Iris pigment epithelial cell (primary cell): Measurements from ENCODE around the gene HMX2.
"Not testable (repeated sequence)": the region's sequence is repeated elsewhere in the genome, so short reads cannot be mapped to it uniquely, and the experiment has no call there.

ENCODE experiments used
- DNase-seq: peaks from one replicate; pipeline ENCODE4 v3.0.0-alpha.2; 2011; ENCODE audit warnings: low read depth

HMX2 gene

GRCh38 chr10:123151737-123152135, 3.8 kb downstream of the HMX2 start:
- DNase-seq, result no peak

GRCh38 chr10:123153486-123154091, 5.7 kb downstream of the HMX2 start:
- DNase-seq, result no peak

DNA sequence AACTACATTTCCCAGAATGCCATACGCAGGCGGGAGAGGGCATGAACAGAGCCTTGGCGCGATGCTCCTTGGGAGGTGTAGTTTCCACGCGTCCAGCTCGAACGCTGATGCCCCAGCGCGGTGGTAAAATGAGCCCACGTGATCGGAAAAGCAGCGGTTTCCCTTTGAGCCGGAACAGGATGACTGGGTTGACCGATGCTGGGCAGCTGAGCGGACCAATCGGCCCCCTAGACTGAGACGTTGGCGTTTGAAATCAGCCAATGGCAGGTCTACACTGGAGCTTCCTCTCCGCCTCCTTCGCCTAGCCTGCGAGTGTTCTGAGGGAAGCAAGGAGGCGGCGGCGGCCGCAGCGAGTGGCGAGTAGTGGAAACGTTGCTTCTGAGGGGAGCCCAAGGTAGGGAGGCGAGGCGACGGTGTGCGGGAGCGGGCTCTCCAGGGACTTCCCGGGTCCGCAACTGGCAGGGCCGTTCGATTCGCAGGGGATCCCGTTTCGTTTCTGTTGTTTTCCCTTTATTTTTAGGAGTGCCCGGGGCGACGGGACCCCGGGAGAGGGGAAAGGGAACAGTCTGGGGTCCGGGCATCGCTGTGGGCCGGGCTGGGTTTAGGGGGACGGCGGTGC, 6.3 kb downstream of the HMX2 start, which contains the start of gene BUB3:
BUB3 (plus strand) TSS at position 311 of the 619 bp plus-strand sequence. CDS start 516 bp downstream, outside the sequence.
- DNase-seq, result peak; percentile 100

- DNase-seq, result peak; percentile 54
Observed at GRCh38 chr10:123154711-123155505, 7.0 kb downstream of the HMX2 start.

DNA sequence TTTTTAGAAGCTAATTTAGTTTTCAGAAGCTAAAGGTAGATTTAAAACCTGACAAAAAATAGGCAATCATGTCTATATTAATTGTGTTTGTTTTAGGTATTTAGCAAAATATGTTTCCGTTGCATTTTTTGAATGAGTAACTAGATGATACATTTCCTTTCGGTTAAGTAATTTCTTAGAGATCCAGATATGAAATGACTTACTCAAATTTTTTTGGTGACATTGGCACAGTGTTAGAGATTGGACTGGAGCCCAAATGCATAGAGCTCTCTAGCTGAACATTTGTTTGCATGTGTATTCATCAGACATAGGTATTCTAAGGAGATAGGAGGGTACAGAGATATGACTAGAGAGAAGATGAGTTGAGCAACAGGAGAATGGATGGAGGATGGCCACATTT, 8.1 kb downstream of the HMX2 start:
- peak; percentile 65 for DNase-seq

DNA sequence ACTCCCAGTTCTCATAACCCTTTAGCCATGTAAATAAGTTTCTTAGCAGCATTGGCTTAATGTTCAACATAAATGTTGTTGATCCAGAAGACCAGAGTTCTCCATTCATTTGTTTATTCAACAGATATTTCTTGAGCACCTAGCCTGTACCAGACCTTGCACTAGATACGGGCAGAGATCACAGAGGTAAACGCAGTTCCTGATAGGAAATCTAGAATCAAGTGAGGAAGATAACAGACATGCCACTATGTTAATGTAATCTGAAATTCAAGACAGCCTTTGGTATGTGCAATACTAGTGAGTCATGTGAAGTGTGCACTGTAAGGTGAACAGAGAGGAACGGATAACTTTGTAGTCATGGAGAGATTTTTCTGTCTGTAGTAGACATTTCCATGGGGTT, 9.3 kb downstream of the HMX2 start:
- DNase-seq, result peak; percentile 86

DNA sequence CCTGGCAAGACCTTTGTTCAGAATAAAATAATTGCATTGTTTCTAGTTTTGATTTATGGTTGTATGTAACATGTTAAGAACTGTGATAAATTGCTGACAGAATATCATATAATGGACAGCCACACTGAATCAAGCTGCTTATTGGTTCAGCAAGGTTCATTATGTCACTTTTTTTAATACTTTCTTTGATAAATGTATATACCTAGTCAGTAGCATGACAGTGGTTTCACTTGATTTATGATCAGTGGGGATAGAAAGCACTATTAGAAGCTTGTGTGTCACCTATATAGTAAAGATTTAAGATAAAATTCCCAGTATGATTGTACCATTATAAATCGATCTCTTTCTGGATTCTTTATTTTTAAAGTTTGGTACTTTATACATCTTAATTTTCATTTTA, 10.7 kb downstream of the HMX2 start:
- DNase-seq, result no peak

DNA sequence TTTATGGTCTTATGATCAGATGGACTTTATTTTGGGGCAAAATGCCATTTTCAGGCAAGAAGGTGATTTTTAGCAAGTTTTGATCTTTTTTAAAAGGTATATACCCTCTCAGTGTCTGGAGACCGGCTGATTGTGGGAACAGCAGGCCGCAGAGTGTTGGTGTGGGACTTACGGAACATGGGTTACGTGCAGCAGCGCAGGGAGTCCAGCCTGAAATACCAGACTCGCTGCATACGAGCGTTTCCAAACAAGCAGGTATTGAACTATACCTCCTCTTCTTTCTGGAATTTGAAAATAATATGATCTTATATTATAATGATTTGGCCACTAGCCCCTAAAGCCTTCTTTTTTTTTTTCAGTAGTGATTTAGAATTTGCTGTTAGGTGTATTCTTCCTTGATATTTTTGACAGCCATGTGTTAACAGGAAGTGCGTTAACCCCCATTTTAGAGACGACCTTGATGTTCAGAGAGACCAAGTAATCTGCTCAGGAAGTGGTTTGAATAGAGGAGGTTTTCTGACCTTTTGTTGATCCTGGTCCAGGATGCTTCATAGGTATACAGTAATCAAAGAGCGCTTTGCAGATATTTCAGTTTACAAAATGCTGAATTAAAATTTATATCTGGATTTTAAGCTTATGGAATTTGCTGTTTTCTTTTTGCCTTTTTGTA, 12.5 kb downstream of the HMX2 start:
- DNase-seq, result no peak

DNA sequence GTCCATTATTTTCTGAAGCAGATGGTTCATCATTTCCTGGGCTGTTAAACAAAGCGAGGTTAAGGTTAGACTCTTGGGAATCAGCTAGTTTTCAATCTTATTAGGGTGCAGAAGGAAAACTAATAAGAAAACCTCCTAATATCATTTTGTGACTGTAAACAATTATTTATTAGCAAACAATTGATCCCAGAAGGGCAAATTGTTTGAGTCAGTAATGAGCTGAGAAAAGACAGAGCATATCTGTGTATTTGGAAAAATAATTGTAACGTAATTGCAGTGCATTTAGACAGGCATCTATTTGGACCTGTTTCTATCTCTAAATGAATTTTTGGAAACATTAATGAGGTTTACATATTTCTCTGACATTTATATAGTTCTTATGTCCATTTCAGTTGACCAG, 16.4 kb downstream of the HMX2 start:
- DNase-seq, result no peak

DNA sequence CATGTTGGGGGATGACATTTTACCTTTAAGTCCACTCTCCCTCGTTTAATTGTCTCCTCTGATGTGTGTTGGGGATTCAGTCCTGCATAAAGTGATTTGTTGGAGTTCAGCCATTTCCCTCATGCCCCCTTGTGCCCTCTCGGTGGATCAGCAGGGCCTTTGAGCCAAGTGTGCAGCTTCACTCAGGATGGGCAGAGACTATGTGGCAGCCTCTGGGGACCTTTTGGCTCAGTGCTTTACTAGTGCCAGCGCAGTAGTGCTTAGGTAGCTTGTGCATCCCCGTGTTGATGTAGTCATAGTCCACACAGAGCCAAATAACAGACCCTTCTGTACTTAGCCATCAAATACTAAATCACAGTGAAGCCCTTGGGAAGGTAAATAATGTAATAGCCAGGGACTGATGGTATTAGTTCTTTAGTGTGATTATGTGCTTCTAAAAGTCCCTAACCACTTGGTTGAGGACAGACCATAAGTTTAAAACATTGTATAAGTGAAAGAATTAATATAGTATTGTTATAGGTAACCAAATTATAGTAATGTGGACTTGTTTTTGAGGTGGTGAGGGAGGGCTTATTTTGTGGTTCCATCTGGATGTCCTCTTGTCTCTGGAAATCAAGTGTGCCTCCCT, 17.6 kb downstream of the HMX2 start:
- no peak for DNase-seq

- DNase-seq, result no peak
Observed at GRCh38 chr10:123166618-123167017, 18.7 kb downstream of the HMX2 start.

GRCh38 chr10:123170961-123171360, 23.0 kb downstream of the HMX2 start:
- DNase-seq, result no peak

DNA sequence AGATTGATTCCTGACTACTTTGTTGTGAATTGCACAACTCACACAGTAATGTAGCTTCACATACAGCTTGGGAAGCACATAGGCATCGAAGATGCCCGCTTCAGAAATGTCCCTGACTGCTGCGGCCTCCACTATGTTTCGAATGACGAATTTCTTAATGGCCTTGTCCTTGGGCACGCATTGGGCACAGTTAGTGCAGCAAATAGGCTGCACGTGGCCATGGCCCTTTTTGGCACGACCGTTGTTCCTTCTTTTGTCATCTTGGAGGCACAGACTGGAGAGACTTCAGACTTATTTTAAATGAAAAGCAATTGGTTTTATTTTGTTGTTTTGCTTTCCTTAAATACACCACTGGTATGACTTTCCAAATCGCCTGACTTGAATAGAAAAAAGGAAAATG, 23.7 kb downstream of the HMX2 start:
- not testable (repeated sequence) for DNase-seq

DNA sequence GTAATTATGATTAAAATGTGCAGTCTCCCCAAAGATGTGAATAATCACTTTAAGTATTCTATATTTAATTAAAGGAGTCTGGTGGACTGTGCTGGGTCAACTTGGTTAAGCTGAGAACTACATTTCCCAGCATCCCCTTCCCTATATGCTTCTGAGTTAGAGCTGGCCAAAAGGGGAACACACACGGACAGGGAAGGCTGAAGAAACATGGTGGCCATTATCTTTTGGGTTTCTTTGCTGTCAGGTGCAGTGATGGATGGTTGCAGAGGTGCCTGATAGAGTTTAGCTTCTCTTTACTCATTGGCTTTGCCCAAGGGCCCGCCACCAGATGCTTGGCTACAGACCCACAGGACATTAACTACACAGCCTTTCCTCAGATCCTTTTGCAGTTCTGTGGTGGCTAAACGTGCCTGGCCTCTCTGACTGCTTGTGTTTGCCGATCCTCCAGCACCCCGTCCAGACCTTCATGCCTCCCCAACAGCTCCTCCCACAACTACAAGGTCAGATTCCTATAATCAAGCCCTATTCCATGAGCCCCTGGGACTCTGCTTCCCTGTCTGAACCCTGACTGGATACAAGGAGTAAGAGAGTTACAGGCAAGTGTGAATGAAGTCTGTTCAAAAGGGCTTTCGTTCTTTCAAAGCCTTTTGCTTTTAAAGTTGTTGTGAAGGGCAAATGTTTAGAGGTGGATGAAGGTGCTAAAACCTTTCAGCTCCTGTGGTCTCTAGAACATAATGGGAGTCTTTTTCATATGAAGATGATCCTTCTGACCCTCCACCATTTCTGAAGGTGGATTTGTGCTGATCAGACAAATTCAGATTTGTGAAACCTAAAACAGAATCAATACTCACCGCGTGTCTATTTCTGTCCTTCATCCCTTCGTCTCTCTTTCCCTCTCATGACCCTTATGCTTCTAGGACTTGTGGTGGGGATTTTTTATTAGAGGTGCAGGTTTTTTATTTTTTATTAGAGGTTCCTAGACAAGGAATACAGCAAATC, 27.8 kb downstream of the HMX2 start:
- no peak for DNase-seq

DNA sequence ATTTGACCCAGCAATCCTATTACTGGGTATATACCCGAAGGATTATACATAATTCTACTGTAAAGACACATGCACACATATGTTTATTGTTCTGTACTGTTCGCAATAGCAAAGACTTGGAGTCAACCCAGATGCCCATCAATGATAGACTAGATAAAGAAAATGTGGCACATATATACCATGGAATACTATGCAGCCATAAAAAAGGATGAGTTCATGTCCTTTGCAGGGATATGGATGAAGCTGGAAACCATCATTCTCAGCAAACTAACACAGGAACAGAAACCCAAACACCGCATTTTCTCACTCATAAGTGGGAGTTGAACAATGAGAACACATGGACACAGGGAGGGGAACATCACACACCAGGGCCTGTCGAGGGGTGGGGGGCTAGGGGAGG, 30.5 kb downstream of the HMX2 start:
- not testable (repeated sequence) for DNase-seq

- DNase-seq, result no peak
Observed at GRCh38 chr10:123180101-123181090, 32.5 kb downstream of the HMX2 start.

- no peak for DNase-seq
Observed at GRCh38 chr10:123183724-123184123, 35.8 kb downstream of the HMX2 start.

DNA sequence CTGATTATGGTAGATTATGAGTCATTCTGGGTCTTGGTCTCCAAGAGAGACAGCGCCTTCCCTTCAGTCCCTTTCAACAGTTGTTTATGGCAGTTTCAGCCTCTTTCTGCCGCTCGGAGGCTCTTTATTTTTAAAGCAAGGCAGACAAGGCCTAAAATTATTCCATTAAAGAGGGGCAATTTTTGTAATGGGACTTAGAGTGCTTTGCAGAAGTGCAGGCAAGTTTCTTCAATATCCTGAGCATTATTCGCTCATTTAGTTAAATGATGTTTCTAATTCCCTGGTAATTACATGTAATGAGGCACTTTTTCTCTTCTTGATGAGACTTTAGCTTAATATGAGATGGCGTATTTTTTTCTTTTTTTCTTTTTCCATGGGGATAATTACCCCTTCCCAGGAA, 39.8 kb downstream of the HMX2 start:
- DNase-seq, result no peak

DNA sequence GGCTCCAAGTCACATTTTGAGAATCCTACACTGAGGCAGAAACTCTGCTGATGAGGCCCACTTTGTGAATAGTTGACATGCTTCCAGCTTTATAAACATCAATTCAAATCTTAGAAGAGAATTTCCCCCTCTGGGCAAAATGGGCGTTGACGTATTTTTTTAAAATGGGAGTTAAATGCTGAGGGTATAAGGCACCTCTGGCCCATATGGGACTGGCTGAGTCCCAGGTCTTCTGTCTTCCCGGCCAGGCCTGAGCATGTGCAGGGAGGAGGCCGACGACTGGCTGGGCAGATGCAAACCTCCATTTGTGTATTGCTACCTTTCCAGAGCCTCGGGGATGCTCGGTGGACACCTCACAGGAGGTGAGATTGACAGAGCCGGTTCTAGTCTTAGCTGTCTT, 44.0 kb downstream of the HMX2 start:
- DNase-seq, result no peak

DNA sequence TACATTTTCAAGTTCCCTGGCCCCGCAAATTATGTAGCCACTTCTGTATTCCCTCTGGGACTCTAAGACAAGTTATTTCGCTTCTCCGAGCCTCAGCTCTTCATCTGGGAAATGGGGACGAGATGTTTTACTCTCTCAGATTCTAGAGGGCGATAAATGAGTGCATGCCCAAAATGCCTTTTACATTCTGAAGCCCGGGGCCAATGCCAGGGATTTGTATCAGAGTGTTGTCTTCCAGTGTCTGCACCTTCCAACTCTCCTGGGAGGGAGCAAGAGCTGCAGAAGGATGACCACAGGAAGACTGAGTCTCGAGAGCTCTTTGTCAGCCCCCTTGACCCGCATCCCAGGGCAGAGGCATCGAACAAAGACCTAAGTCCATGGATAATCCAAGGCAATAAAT, 46.1 kb downstream of the HMX2 start:
- DNase-seq, result no peak
